ENCODE measurements around the gene TBPL1.

TBPL1 gene

GRCh38 chr6:134034478-134034877 lies 81.5 kb downstream of the TBPL1 start:
- no peaks in the 10 kb centered on the region for H3K27me3 ChIP-seq (ENCODE audit: control insufficient read depth in 2 of 2, insufficient read depth in 2 of 2, low read length in 2 of 2)
- no peaks in the 10 kb centered on the region for H3K36me3 ChIP-seq (ENCODE audit: control insufficient read depth in 2 of 2, insufficient read depth in 2 of 2, low read length in 2 of 2)
- no peaks in the 10 kb centered on the region for H3K9me3 ChIP-seq (ENCODE audit: control insufficient read depth in 2 of 2, low read length in 2 of 2)
- no peak overlapping the region for H3K4me3 ChIP-seq (ENCODE audit: low read length in 2 of 2)
- no peak overlapping the region for H3K27ac ChIP-seq (ENCODE audit: low read depth in 2 of 2, low read length in 2 of 2)
- H3K4me1 ChIP-seq (ENCODE audit: control insufficient read depth in 2 of 2, insufficient read depth in 2 of 2, low read length in 2 of 2): peaks cover 4 to 16% of the 10 kb centered on the region in 2 donors
- no peak overlapping the region for H3K9ac ChIP-seq (ENCODE audit: low read depth in 1 of 2, low read length in 2 of 2)

DNA sequence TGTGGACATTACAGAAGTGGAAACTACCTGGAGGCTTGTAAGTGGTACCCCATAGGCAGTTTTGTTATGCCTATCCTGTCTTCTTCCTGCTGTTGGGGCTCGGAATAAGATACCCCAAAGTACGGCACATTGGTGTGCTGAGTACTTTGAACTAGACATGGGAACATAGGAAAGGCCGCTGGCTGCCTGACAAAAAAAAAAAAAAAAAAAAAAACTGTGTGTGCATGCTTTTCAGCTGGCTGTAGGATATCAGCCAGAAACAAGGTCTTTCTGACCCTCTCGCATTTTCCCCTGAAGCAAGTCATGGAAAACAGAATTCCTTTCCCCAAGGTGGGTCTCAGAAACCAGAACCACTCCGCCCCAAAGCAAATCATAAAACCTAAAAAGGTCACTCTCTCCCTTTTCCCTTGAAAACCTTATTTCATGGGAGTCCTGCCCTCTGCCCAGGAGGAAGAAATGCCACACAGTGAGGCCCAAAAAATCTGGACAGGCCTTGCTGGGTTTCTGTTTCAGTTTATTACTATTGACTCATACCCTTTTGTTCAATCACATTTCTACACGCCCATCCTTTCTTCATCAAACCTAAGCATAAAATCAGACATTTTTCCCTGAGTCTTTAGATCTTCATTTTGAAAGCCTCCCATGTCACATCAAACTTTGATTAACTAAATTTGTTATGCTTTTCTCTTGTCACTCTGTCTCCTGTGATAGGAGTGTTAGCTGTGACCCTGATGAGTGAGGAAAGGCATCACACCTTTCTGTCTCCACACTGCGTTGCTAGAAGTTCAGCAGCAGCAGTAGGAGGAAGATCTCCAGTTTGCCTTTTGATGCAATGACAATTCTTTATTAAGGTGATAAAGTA lies 82.2 kb downstream of the TBPL1 start:
- Histone ChIP-seq H3K27me3 (ENCODE audit: control insufficient read depth in 2 of 2, insufficient read depth in 2 of 2, low read length in 2 of 2) (no peaks in the 10 kb centered on the region), H3K4me3 (ENCODE audit: low read length in 2 of 2) (no peak overlapping the region), H3K36me3 (ENCODE audit: control insufficient read depth in 2 of 2, insufficient read depth in 2 of 2, low read length in 2 of 2) (no peaks in the 10 kb centered on the region), H3K9me3 (ENCODE audit: control insufficient read depth in 2 of 2, low read length in 2 of 2) (no peaks in the 10 kb centered on the region), H3K9ac (ENCODE audit: low read depth in 1 of 2, low read length in 2 of 2) (no peak overlapping the region), H3K4me1 (ENCODE audit: control insufficient read depth in 2 of 2, insufficient read depth in 2 of 2, low read length in 2 of 2) (peaks cover 4 to 16% of the 10 kb centered on the region in 2 donors), H3K27ac (ENCODE audit: low read depth in 2 of 2, low read length in 2 of 2) (peak overlapping the region; percentile 28 to 52)

- Histone ChIP-seq H3K36me3 (ENCODE audit: control insufficient read depth in 2 of 2, insufficient read depth in 2 of 2, low read length in 2 of 2) (no peaks in the 10 kb centered on the region), H3K9ac (ENCODE audit: low read depth in 1 of 2, low read length in 2 of 2) (no peak overlapping the region), H3K4me3 (ENCODE audit: low read length in 2 of 2) (no peak overlapping the region), H3K4me1 (ENCODE audit: control insufficient read depth in 2 of 2, insufficient read depth in 2 of 2, low read length in 2 of 2) (peaks cover 4 to 16% of the 10 kb centered on the region in 2 donors), H3K27me3 (ENCODE audit: control insufficient read depth in 2 of 2, insufficient read depth in 2 of 2, low read length in 2 of 2) (no peaks in the 10 kb centered on the region), H3K27ac (ENCODE audit: low read depth in 2 of 2, low read length in 2 of 2) (peak overlapping the region in 1 of 2 donors; percentile 52), H3K9me3 (ENCODE audit: control insufficient read depth in 2 of 2, low read length in 2 of 2) (no peaks in the 10 kb centered on the region)
Observed at GRCh38 chr6:134035823-134036296, 82.8 kb downstream of the TBPL1 start.

- H3K27ac ChIP-seq (ENCODE audit: low read depth in 2 of 2, low read length in 2 of 2): no peak overlapping the region
- peaks cover 4 to 16% of the 10 kb centered on the region in 2 donors for H3K4me1 ChIP-seq (ENCODE audit: control insufficient read depth in 2 of 2, insufficient read depth in 2 of 2, low read length in 2 of 2)
Observed at GRCh38 chr6:134039116-134039515, 86.1 kb downstream of the TBPL1 start.

More at GRCh38 chr6:134039116-134039515, 86.1 kb downstream of the TBPL1 start:
- Histone ChIP-seq H3K9ac (ENCODE audit: low read depth in 1 of 2, low read length in 2 of 2) (no peak overlapping the region), H3K36me3 (ENCODE audit: control insufficient read depth in 2 of 2, insufficient read depth in 2 of 2, low read length in 2 of 2) (no peaks in the 10 kb centered on the region), H3K27me3 (ENCODE audit: control insufficient read depth in 2 of 2, insufficient read depth in 2 of 2, low read length in 2 of 2) (no peaks in the 10 kb centered on the region), H3K9me3 (ENCODE audit: control insufficient read depth in 2 of 2, low read length in 2 of 2) (no peaks in the 10 kb centered on the region), H3K4me3 (ENCODE audit: low read length in 2 of 2) (no peak overlapping the region)

All from mucosa of rectum (tissue), 2 donors.